ENCODE results near the gene GJD2.

The GJD2 gene

DNA sequence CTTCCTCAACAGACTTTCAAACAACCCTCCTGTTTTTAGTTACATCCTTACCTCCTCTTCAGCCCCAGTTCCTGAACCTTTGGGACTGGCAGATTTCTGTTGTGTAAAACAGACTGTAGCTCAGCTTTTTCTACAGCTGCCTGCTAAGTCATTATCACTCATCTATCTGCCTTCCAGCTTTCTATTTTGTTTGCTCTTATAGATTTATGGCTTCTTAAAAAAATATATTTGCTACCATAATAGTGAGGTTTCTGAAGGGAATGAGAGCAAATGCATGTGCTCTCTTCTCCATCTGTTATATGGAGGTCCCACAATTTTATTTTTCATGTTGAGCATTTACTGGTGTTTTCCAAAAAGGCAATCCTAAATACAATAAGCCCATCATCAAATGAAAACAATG lies 18.2 kb upstream of the GJD2 start:
- no peak for DNase-seq (ENCODE audit: low read depth)

DNA sequence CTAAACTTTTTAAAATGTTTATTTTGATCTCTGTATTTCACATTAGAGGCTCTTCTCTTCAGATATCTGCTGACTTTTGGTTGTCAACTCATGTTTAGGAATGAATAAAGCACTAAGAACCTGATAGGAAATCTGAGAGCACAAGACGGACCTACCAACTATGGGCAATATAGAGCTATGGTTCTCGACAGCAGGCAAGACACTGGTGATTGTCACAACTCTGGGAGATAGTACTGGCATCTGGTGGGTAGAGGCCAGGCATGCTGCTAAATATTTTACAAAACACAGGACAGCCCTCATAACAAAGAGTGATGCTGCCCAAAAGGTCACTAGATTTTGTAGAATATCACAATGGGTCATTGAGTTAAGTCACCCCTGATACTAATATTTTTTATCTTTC lies 17.5 kb upstream of the GJD2 start:
- no peak for DNase-seq (ENCODE audit: low read depth)

DNA sequence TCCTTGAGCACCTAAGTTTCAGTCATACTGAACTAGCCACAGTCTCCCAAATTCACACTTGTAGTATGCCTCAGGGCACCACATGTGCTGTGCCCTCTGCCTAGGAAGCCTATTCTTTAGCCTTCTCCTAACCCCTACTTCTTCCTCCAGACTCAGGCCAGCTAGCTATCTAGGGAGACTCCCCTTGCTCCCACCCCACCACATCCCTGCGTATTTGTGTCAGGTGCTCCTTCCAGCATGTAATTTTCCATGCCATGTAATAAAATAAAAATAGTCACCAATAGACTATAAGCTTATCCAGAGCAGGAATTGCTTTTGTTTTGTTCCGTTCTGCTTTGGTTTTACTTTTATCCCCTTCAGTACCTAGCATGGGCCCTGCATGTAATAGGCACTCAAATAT lies 14.9 kb upstream of the GJD2 start:
- DNase-seq (ENCODE audit: low read depth): no peak

DNA sequence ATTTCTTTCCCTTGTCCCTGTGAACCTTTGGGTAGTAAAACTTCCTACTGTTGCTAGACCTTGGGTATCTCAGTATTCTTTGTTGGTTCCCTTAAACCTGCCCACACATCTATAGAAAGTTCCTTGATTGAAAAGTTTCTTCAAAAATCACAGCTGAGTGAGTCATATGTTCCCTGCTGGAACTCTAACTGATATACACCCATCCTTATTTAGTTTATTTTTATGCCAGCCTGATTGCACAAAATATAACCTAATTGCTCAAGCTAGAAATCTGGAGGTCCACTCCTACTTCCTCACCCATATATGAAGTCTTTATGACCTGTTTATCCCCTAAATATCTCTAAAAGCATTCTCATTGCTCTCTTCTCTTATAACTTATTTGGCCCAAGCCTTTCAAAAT lies 13.7 kb upstream of the GJD2 start:
- no peak for DNase-seq (ENCODE audit: low read depth)

DNA sequence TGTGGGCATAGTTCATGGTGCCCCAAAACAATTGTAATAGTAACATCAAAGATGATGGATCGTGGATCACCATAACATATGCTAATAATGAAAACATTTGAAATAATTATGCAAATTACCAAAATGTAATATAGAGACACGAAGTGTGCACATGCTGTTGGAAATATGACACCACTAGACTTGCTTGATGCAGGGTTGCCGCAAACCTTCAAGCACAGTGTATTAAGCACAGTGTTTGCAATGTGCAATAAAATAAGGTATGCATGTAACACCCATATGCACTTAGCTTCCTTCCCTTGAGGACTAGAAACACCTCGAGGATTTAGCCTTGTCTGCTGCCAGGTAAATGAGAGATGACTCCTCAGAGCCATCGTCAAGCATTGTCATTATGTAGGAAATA lies 10.9 kb upstream of the GJD2 start:
- DNase-seq (ENCODE audit: low read depth): no peak

DNA sequence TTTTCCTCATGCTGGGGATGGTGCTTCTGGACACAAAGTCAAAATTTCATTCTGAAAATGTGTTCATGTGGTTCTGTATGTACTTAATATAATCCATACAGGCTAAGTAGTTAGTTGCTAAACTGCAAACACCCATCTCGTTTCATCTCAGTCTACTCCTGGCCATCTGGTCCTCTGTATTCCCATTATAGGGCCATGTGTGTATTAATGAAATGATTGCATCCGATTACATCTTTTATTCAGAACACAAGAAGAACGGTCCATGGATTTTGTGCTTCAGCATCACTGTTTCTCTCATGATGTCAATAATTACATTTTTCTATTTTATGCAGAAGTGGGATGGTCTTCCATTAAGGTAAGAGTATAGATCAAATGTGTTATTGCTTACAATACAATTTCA lies 6.1 kb upstream of the GJD2 start:
- DNase-seq (ENCODE audit: low read depth): no peak

DNA sequence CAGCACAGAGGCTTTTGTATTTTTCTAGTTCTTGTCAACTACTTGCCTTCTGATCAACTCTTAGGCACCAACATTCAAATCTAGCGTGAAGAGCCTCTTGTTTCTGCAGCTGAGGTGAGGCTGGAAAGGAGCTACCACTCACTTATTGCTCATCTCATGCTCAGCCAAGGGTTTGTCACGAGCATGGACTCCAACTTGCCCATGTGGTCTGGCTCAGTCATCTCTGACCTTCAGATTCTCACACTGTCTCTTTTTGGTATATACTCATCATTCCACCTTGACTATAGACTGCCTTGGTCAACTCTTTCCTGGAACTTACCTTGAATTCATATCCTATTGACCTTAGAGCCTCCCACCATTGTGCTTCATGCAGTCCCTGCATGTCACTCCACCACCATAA lies 5.2 kb upstream of the GJD2 start:
- DNase-seq (ENCODE audit: low read depth): no peak

DNA sequence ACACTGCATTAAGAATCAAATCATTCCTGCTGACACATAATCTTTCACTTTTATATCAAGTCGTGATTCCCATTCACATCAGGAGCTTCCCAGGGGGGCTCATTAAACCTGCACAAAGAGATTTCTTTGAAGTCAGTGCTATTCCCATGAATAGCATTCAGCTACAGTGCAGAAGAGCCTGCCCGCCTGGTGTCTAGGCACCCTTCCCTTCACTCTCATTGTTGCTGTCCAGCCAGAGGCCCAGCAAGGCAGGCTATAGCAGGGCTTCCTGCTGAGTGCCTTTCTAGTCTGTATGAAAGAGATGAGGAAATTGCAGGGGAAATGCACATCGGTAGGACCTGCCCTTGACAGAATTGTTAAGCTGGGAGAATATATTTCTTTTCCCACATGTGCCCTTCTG lies 4.5 kb upstream of the GJD2 start:
- no peak for DNase-seq (ENCODE audit: low read depth)

DNA sequence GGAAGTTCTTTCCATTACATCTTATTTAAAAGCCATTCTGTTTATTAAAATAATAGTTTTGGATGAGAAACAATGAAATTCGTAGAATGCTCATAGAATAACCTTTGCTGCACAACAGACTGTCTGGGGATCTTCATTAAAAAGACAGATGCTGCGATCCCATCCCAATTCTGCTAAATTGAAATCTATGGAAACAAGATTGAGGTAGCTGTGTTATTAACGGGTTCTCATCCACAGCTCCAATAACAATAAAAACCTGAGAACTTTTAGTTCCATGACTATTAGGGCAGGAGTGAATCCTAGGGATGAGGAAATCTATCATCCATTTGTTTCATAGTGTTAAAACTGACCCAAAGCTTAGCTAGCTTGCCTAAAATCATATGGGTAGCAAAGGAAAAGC lies 2.5 kb upstream of the GJD2 start:
- no peak for DNase-seq (ENCODE audit: low read depth)

DNA sequence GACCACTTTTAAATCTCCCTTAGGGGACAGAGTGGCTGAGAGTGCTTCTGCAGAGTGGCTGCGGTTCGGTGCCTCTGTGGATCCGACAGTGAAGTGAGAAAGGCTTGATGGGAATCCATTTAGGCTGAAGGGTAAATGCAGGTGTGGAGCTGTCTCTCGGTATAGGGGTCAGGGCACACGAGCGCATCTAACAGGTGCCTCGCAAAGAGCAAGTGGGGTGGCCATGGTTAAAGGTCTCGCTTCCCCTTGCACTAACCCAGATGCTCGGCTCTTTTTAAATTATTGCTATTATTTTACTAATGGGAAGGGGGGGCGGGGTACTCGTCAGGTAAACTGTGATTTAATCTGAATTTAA lies 598 bp upstream of the GJD2 start:
- no peak for DNase-seq (ENCODE audit: low read depth)

DNA sequence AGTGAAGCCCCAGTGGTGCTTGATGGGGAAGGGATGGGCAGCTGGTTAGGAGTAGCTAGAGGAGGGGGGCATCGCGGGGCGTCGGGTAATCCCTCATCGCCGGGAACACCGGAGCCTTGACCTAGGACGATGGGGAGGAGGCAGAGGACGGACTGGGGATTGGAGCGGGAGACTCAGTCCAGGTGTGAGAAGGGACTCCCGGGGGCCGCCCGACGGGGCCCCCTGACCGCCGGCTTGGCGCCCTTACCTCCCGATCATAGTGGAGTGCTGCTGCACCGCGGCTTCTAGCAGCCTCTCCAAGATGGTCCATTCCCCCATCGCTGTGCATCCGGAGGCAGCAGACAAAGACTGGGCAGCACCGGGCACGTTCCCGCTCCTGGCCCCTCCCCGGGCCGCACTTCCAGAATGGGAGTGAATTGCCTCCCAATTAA lies 612 bp downstream of the GJD2 start:
- DNase-seq (ENCODE audit: low read depth): no peak

DNA sequence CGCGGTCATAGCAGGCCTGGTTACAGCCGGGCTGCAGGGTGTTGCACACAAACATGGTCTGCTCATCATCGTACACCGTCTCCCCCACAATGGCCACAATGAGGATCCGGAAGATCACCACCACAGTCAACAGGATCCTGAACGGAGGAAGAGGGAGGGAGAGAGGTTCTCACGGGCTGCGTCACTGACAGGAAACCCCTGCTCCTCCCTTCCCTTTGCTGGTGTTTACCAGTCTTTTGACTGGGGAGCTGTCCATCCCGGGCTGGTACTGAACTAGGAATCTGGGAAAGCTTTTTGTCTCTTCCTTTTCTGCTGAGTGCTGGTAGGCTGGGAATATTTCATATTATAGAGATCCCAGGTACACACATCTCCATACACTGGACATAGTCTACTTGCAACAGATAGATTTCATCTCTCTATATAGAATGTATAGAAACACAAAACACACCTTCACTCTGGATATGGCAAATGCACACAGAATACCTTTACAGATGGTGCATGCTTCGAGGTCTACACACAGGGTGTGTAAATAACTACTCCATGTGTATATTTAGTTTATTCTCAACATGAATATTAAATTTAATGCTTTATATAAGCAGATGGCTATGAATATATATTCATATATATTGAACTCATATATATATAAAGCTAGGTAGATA lies 1.4 kb downstream of the GJD2 start:
- no peak for DNase-seq (ENCODE audit: low read depth)

DNA sequence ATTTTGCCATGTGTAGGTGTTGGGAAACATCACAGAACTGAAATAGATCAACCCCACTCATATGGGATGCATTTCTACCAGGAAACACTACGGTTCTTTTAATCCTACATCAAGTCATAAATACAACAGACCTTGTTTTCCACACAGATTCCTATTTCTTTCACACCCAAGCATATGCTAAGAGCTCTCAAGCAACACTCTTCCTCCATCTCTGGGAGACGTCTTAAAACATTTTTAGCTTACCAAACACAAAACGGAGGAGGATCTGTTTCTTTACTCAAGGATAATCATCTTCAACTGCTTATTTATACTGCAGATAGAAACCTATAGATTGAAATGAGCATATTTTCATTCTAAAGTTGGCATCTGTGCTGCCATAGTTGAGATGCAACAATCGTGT lies 5.1 kb downstream of the GJD2 start:
- DNase-seq (ENCODE audit: low read depth): no peak

DNA sequence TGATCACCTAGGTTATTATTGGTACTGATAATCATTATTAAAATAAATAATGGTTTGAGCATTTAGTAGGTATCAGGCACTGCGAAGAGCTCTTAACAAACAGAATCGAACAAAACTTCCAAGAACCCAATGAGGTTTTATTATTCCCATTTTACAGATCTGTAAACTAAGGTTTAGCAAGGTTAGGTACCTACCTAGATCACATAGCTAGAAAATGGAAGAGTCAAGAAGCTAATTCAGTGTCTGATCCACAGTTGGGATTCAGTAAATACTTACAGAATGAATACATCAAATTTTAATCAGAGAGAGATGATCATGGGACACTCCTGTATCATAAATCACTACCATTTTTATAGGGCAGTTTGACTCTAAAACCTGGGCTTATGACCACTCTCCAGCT lies 15.5 kb downstream of the GJD2 start:
- no peak for DNase-seq (ENCODE audit: low read depth)

DNA sequence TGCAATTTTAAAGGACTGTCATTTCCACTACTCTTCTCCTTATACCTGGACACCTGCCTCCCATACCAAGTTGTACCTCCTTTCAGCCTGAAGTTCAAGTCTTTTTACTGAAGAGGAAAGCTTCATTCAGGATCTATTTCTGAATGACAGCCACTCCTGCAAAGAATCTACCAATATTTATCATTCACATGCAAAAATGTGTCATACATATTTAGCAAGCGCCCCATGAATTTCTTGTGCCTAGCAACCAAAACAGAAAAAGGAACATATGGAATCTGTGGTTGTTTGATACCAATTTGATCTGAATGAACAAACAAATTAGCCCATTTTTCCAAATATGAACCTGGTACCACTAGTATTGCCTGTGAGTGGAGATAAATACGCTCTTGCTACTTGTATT lies 16.8 kb downstream of the GJD2 start:
- no peak for DNase-seq (ENCODE audit: low read depth)

DNA sequence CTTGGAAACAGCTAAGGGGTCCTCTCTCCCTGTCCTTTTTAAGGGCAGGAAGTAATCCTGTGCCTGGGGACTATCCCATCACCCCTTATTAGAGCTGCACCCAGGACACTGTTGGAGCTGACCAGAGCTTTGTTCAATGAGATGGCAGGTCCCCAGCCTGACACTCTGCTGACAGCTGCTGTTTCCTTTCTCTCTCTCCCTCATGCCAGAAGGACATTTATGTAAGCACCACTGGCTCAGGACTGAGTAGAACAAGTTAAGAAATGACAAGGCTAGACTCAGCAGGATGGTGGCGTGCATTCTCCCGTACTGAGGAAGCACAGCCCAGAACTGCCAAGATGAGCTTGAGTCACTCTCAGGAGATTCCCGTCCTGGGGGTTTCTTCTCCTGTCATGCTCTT lies 17.3 kb downstream of the GJD2 start:
- DNase-seq (ENCODE audit: low read depth): no peak

DNA sequence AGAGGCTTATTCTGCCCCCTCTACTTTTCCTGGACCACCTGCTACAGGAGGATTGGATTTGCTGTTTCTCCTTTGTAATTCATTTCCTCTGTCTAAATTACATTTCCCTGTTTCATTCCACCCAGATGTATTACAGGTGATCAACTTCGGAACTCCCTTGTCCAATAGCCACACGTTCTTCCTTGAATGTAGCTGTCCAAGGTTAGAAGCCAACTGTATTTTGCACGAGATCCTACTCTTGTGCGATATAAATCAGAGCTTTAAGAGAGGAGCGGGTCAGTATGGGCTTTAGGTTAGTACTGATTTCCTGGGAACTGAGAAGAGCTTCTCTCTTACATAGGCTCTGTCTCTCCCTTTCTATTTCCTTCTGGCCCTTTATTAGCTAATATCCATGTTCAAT lies 20.5 kb downstream of the GJD2 start:
- DNase-seq (ENCODE audit: low read depth): no peak

DNA sequence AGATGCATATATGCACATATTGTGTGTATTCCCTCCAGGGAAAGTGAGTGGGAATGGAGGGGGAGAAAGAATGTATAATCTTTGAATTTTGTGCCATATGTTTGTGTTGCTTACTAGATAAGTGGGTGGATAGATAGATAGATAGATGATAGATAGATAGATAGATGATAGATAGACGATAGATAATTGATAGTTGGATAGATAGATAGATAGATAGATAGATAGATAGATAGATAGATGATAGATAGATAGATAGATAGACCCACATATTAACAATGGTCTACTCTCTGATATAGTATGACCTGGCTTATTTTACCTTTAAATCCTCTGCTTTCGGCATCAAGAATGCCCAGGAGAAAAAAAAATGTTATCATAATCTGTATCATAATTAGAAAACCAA lies 21.2 kb downstream of the GJD2 start:
- DNase-seq (ENCODE audit: low read depth): no peak

DNA sequence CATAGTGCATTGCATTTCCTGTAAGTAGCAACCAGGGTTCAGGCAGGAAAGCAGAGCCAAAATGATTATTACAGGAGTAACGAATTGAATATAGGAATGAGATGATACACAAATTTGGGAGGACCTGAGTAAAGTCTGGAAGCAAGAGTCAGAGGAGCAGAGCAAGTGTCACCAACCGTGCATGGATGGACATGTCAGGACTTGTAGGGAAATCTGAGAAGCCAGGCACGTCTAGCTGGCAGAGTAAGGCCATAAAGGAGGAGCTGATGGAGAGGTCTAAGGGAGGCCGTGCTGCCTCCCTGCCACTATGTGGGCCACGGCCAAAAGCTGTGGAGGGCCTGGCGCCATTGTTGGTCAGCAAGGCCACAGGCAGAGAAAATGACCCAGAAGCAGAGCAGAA lies 22.4 kb downstream of the GJD2 start:
- no peak for DNase-seq (ENCODE audit: low read depth)

DNA sequence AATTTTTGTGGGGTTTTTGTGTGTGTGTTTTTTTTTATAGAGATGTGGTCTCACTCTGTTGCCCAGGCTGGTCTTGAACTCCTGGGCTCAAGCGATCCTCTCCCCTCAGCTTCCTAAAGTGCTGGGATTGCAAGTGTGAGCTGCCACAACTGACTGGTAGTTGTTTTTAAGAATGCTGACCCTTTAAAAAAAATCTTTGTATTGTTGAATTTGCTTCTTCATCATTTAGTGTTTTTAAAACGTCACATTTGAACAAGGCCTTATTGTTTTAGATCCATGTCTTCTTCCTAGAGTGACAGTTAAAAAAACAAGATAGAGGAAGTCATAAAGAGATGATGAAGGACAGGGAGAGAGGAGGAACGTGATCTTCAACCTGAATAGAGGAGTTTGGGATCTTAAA lies 24.1 kb downstream of the GJD2 start:
- no peak for DNase-seq (ENCODE audit: low read depth)

DNA sequence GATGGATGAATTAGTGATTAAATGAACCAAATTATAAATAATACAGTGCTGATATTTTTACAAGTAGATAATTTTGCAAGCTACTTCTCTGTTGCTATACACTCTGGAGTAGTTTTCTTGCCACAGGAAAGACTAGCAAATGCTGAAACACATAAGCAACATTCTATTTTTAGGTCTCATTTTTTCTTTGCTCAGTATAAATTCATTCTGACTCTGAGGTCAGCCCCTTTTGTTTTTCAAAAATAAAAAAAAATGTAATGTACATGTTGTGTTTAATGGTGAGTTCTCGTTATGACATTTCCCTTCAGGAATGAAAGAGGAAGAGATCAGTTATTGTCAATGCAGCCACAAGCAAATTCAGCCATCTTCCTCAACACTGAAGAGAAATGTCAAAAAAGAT lies 24.9 kb downstream of the GJD2 start:
- no peak for DNase-seq (ENCODE audit: low read depth)

DNA sequence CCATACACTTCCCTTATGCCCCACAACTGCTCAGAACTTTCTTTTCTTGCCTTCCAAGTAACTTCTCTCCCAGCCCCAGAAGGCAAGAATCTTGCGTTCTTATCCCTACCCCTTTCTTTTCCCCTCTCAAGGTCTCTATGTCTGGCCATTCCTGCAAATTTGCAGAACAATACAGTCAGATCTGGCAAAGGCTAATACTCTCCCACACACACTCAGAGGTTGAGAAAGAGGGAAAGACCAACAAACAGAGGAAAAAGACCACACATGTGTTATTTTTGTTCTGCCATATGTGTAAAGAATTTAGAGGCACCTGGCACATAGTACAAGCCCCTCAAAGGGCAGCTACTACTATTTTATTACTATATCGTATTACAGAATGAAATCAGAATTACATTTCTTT lies 25.7 kb downstream of the GJD2 start:
- no peak for DNase-seq (ENCODE audit: low read depth)

DNA sequence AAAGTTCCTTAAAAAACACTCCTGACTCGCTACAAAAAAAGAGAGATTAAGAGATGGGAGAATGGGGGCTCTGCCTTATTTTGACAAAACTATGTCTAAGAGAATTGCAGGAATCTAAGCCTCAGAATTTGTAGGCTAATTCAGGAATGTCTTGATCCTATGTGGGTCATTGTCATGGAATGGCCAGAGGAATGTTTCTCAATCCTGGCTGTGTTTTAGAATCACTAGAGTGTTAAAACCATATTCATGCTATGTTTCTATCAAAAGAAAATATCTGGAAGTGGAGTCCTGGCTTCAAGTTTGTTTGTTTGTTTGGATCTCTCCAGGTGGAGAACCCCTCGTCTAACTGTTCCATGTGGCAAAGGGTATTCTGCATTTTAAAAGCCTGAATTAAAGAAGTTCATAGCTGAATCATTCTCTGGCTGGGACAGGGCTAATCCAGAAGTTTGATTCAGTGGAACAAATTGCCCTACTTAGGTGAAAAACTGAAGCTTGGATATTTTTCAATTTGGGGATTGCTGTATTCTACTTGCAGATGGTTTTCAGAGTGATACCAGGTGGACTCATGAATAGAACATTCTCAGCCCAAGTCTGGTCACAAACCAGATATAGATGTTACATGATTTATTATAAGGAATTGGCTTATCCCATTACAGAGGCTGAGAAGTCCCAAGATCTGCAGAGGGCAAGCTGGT lies 28.2 kb downstream of the GJD2 start:
- no peak for DNase-seq (ENCODE audit: low read depth)

DNA sequence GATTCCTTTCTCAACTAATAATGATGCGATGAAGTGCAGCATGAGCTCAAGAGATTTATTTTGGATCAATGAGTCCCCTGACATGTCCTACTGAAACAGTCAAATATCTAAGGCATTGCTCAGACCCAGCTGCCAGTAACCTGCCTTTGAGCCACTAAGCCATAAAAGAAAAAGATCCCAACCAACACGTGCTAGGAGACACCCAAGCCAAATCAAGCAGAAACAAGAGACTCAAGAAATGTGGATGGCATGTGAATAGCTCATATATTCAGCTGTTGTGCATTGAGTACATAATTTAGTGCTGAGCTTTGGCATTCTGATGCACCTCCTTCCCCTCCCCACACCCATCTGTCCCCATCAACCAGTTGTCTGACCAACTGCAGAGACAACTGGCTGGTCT lies 29.2 kb downstream of the GJD2 start:
- DNase-seq (ENCODE audit: low read depth): no peak

Data from activated T-helper 1 cell treated with Interleukin-2 at 50 U/mL for 16 hours (primary cell).